GM19043 (cell line): ENCODE results near the gene RAPGEF5.

ENCODE experiments used
- ATAC-seq: cut with Tn5 transposase; IDR thresholded peaks from one replicate; pipeline ENCODE4 v1.9.1; 2021; ENCODE audit warnings: low read depth; ENCODE audit not compliant: unreplicated experiment

Gene RAPGEF5

DNA sequence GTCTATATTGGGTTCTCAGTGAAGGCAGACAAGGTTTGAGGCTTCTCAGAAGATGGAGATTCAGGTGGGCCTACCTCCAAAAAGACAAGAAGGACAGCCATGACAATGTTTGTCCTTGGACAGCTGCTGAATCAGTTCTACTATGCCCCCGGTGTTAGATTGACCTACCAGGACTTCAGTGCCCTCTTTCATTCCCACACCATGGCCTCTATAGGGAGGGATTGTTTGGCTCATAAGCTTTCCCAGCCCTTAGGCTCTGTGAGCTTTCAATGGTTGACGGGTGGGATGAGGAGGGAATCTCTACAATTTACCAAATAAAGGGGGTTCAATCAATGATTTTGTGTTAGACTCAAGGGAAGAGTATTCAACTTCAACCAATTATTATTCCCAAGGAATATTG is 23.4 kb upstream of the RAPGEF5 start:
- ATAC-seq: no peak

DNA sequence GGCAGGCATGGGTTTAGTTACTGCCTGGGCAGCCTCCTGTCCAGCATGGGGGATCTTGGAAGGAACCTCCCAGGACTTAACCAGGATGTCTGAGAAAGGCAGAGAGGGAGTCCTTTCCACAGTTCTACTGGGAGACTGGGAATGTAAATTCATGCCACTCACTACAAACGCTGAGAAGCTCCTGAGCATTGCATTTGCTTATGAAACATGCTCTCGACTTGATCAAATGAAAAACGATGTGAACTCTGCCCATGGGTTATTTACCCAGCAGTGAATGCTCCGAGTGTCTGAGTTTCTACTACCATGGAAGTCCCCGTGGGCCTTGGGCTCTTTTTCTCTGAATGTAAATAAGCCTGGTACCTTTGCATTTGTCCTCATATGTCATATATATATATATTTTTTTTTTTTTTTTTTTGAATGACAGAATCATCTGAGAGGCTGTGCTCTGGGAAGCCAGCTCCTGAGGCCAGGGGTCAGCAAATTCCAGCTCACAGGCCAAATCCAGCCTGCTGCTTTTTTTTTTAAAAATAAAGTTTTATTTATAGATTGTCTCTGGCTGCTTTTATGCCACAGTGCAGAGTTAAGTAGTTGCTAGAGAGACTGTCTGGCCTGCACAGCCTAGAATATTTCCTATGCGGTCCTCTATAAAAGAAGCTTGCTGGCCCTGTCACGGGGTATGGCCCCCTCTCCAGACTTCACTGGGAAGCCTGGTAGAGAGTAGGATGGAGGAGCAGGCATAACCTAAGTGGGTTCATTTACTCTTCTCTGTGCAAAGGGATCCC is 21.4 kb upstream of the RAPGEF5 start:
- ATAC-seq: no peak

DNA sequence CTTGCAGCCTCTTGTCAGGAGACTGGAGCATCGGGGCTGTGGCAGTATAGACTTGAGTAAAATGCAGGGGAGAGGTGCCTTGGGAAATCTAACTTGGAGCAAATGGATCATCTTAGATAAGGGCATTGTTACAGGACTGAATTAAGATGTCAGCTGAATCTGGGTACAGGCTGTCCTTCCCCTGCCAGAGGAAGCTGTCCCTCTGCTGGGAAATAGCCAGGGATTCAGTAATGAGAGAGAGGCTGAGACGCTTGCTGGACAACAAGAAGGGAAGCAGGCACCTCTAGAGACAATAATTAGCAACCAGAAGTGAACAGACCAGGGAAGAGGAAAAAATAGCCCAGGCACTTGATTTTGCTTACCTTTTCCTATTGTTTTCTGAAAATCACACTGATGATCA is 20.7 kb upstream of the RAPGEF5 start:
- ATAC-seq: no peak

DNA sequence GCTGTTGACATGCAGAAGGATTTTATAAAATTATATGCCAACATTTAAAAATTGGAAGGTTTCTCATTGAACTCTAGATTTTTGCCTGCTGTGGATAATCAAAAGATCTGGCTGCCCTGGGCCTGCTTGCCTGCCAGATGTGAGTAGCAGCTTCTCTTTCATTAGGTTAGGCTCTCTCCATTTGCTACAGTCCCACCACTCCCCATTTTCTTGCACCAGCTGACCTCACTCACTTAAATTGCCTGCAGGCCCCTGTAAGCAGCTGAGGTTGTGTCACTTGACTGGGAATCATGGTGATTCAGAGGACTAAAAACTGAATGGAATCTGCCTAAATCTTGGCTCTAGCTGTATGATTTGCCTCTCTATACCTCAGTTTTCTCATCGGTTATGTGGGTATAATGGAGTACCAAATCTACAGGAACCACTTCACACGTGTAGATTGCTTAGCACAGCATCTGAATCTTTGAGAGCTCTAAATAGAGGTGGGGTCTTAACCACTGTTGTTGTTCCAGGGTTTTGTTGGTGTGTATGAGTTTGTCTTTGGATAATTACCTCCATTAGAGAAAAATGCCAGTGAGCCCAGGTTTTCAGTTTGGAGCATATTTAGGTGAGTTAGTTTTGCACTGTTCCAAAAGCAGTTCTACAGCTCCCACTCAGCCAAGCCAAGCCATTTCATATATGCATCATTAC is 18.6 kb upstream of the RAPGEF5 start:
- no peak for ATAC-seq

DNA sequence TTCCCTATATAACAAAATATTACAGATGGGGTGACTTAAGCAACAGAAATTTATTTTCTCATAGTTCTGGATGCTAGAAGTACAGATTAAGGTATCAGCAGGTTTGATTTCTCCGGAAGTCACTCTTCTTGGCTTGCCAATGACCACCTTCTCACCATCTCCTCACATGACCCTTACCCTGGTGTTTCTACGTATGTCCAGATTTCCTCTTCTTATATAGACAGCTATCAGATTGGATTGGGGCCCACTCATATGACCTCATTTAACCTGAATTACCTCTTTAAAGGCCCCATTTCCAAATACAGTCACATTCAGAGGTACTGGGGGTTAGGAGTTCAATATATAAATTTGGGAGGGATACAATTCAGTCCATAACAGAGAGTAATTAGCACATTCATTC is 17.0 kb upstream of the RAPGEF5 start:
- no peak for ATAC-seq

DNA sequence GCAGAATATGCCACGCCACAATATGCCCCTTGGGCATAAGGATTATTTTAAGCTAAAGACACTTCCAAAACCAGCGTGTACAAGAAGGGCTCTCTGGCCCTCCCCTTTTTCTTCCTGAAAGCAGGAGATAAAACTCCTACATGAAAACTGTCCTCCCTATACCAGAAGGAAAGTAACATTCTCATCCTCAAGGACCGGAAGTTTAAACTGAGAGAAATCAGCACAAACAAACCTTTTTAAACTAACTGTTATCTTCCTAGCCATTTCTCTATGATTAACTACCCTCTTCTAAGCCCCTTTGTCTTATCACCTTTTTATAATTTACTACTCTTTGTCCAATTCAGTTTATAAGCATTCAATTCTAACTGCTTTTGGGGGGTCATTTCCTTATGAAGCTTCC is 16.4 kb upstream of the RAPGEF5 start:
- no peak for ATAC-seq

DNA sequence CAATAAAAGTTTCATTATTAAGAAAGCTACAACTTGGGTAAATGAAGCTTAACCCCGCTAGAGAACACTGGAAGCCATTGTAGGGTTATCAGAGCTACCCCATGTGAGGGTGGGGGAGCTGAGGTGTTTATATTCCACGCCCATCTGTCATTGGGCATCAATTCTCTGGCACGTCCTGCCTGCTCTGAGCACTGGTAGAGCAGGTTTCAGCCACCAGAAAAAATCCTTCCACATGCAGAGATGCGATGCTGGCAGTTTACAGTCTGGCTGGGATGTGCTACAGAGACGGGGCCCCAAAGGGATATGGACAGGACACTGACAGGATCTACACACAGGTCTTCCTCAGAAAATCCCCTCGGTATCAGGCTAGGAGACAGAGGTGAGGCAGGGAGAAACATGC is 15.9 kb upstream of the RAPGEF5 start:
- ATAC-seq: no peak

DNA sequence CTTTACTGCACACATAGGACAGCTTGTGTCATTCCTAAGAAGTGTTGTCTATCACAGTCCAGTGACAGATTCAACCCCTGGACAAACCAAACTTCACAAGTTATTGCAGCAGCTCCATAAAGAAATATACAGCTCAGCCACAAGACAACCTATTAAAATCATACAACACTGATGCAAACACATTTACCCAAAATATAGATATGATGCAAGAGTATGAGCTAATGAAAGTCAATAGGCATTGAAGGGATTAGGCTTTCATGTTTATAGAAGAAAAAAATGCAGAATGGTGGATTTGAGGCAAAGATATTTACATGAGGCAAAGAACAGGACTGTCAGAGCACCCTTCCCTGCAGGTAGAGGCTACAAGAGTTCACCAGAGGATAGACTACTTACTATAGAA is 14.9 kb upstream of the RAPGEF5 start:
- ATAC-seq: no peak

DNA sequence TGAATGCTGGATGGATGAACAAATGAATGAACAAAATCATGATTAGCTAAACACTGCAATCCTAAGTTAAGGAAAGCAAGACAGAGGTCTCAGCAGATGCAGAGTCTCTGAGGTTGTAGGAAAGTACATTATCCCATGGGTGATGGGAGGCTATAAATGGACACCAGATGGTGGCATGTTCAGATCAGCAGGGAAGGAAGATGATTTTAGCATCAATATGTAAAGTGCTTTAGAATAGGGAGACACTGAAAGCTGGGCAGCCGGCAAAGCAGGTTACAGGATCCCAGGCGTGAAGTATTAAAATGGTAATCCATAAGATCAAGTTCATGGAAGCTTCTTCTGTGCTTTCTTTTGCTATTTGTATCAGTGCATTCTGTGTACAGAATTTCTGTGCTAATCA is 7.9 kb upstream of the RAPGEF5 start:
- no peak for ATAC-seq

DNA sequence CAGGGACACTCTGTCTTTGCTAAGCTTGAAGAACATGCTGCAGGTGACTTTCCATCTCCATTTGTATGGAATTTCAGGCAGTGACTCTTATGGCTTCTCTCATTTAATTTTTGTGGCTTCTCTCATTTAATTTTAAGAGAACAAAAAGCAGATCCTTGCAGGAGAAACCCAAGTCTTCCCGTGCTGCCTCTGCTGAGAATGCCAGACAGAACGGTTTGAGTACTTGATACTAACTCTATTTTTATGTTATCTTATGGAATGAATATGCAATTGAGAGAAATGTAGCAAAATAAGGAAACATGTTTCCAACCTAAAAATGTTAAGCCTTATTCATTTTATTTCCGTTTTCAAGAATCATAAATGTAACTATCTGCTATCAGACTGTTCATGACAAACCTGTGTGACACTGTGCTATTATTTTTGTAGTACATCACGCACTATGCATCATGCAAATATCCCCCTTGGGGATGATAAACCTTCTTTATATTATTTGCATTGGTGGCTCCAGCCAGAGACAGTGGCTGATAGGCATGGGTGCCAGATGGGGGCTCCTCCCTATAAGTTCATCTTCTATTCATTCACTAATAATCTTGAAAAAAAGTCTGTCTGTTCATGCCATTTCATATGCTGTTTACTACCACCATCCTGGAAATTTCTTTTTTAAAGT is 6.9 kb upstream of the RAPGEF5 start:
- ATAC-seq: no peak

DNA sequence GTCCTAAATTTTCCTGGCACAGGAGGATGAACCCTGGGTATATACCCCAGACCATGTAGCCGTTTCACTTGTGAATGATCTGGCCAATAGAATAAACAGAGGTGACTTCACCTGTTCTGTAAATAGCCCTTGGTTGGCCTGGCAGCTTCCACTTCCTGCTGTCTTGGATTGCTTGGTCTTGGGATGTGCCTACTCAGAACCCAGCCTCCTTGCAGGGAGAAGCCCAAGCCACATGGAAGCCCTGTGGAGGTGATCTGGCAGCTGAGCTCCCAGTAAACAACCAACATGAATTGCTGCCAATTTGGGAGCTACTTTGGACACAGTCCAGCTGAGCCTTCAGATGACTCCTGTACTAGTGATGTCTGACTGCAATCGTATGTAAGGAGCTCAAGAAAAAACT is 4.8 kb upstream of the RAPGEF5 start:
- no peak for ATAC-seq

DNA sequence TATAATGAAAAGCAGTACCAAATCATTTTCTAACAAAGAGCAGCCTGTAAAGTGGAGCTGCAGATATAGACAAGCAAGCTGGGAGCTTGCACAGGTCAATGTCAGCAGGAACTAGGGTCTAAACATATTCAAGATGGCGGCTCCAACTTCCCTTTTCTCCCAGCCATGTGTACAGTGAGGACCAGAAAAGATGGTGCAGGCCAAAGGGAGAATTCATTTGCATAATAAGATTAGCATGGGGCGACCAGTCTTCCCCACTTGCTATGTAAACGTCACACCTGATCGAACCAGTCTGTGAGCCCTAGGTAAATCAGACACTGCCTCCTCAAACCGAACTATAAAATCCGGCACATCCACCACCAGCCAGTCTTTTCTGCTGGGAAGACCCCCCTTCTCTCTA is 4.4 kb upstream of the RAPGEF5 start:
- ATAC-seq: no peak

DNA sequence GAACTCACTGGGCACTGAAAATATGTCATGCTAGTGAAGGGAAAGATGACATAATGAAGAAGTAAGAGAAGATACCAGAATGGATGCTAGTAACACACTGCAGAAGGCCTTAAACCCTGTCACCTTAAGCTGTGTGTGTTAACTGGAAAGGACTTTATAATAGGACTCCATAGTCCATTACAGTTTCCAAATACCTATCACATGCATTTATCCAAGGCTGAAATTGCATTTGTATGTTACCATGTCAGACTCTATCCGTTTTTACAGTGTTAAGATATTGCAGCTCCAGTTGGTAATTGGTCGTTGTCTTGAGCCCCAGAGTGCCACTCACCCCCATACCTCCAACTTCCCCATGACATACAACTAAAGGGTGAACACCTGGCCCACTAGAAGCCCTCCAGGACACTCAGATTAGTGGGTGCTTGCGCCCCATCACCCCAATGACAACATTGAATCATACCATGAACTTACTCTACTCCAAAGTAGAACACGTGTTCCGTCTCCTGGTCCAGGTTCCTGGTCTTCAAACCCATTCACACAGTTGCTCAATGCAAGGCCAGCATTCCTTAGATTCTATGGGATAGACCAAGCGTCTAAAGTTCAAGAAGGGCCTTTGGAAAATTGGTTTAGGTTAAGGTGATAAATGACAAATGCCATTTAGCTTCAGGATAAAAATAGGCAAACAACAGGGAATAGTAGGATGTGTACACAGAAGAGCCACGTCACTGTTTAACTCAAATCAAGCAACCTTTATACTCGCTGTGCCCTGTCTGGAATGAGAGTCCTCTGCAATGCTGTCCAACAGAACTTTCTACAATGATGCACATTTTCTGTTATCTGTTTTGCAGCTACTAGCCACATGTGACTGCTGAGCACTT is 2.1 kb upstream of the RAPGEF5 start:
- ATAC-seq: no peak

DNA sequence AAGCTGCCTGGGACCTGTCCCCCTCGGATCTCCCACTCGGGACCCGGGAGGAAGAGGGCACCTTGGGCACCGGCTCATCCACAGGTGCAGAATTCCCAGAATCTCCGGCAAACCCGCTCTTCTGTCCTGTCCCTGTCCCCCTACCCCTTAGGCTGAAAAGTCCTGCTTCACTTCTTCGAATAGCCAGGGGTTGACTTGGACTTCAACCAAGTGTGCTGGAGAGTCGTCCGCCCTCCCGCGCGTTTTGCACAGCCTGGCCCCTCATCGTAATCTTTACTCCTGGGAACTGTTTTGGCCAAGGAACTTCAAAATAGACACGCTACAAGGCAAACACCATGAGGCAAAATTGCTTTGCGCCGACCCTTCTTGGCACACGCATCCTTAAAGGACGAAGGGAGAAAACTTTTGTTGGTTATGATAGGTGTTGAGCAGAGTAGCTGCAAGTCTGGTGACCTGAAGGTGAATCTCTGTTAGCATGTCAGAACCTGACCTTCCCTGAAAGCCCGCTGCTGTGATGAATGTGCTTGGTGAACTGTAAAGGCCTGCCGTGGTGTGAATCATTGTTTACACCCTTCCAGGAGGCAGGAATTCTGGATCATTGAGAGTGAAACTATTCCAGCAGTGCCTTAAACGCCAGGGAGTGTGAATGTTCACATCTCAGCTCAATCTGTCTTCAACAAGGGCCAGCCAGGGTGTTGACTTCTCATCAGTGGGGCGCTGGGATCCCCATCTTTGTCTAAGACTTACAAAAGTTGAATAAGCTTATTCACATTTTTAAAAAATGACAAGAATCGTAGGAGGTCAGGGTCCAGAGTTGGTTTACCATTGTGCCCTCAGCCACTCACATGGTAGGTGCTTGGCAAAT is 589 bp upstream of the RAPGEF5 start:
- no peak for ATAC-seq

DNA sequence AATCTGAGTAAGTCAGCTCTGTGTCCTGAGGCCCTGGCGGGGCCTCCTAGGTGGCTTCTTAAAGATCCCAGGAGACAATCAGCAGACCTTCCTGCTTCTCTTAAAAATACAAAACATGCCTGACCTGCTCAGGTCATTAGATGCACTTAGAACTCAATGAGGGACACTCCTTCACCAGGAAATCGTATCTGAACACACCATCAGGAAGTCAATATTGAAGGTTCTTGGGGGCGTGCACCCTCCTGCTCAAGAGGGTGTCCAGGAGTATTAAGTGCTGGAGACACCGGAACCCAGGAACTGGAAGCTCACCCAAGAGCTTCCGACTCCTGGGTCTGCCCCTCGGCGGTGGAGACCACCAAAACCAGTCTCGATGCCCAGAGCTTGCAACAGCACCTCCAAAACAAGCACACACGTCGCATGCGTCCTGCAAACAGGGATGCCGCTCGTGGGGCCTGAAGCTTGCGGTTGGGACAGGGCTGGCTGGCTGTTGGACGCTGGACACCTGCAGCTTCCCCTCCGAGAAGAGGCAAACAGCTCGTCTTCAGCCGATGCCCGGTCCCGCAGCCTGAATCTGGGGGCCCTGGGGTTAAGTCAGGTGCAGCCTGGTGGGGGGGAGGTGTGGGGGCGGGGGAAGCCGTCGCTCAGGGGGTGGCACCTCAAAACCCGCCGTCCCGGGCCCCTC is 803 bp downstream of the RAPGEF5 start:
- ATAC-seq: peak; percentile 15

DNA sequence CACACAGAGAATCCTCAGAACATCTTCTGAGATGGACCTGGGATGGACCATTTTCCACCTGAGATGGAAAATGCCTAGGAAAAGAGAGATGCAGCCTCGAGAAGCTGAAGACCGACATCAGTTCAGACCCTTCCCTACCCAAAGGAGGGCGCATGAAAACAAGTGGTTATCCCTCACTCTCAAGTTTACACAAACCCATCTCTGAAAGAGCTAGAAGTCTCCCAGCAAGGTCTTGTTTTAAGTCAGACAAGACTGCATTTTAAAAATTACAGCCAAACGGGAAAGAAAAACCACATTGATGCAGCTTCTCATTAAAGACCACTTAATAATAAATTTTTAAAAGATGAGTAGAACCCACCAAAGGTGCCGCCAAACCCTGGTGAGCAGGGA is 1.3 kb downstream of the RAPGEF5 start:
- no peak for ATAC-seq

DNA sequence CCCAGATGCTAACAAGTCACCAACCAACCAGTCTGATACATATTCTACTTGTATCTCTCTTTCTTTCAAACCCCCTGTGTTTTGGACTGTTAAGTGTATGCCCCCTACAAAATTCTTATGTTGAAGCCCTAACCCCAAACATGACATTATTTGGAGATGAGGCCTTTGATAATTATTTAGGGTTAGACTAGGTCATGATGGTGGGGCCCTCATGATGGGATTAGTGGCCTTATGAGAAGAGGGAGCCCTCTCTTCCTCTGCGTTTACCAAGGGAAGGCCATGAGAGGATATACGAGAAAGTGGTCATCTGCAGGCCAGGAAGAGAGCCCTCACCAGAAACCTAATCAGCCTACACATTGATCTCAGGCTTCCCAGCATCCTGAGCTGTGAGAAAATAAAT is 2.5 kb downstream of the RAPGEF5 start:
- no peak for ATAC-seq

DNA sequence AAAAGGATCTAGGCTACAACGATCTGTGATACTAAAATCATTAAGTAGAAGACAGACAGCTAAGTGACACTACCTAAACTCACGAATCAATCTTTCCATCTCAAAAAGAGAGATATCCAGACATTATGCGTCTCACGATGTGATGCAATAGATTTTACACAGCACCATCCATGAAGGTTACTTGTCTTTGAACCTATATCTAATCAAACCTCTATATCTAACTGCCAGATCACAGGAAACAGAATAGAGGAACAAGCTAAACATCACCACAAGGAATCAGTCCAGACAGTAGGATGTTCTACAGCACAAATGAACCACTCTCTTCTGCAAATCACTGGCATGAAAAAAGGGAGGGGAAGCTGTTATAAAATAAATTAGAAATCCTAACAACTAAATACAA is 4.1 kb downstream of the RAPGEF5 start:
- no peak for ATAC-seq

DNA sequence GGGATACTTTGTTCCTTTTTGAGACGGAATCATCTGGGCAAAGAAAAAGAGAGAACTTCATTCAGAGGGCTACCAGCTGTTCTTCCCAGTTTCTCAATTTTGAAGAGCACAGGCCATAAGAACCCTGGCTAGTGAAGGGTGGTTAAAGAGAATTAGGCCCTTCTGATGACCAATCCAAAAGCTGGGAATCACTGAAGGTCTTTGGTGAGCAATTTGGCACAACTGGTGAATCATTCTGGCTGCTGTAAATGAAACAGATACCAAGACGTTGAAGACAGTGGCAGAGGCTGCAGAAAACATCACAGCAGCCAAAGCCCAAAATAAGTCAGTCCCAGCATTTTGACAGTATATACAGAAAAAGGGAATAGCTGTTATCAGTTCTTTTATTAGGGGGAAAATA is 5.1 kb downstream of the RAPGEF5 start:
- ATAC-seq: no peak
